NCI-H1436 treated with DMSO at 0.1 percent for 48 hours (cell line): ENCODE results near the gene DNAI7.

Experiments used
- DNase-seq: peaks from one replicate; lab custom pipeline; 2025; lab: John Stamatoyannopoulos, UW

DNAI7 gene

DNA sequence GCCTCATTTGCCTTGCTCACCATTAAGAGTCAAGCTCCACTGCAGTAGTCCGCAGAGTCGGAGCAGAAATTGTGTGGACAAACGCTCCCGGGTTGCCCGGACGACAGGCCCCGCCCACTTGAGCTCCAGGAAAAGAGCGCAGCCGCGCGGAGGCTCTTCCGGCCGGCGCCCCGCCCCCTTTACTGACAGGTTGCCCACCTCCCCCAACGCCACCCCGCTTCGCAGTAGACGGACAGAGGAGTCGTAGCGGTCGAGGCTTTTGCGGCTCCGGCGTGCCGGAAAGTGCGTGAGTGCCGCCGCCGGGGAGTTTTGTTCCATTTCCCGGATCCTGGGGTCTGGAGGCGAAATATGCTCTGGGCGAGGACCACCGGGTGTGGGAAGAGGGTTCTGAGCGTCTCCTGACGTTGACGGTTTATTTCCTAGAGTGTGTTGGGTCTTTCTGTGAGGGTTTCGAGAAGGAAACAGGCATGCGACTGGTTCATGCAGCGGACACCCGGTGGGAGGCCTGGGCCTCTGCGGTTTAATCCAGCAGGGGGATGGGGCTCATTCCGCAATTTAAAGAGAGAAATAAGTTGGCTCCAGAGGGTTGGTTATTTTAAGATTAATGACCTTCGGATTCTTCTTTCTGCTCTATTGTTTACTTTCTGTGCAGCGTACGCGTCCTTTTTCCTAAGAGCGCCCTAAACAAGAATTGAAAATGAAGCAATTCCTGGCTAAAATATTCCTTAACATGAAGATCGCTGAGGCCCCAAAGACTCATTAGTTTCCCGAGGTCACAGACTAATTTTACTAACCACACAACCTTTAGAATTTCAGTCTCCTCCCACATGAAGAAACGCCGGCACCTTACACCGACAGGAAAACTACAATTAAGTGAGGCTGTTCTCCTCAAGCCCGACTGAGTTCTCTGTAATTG lies at the start of gene DNAI7, which contains the start of gene ETFRF1:
Gene DNAI7, minus strand, starts transcription at position 105 of the 916 bp plus-strand sequence. Its CDS starts 82 bp downstream, at position 23.
Gene ETFRF1, plus strand, starts transcription at position 182 of the 916 bp plus-strand sequence. CDS start 8,720 bp downstream, outside the sequence.
- DNase-seq, result peak; percentile 79

- DNase-seq, result no peak
Measured at GRCh38 chr12:25243680-25243990, 48.7 kb upstream of the DNAI7 start.

- DNase-seq, result no peak
Measured at GRCh38 chr12:25242981-25243679, 48.2 kb upstream of the DNAI7 start.

DNA sequence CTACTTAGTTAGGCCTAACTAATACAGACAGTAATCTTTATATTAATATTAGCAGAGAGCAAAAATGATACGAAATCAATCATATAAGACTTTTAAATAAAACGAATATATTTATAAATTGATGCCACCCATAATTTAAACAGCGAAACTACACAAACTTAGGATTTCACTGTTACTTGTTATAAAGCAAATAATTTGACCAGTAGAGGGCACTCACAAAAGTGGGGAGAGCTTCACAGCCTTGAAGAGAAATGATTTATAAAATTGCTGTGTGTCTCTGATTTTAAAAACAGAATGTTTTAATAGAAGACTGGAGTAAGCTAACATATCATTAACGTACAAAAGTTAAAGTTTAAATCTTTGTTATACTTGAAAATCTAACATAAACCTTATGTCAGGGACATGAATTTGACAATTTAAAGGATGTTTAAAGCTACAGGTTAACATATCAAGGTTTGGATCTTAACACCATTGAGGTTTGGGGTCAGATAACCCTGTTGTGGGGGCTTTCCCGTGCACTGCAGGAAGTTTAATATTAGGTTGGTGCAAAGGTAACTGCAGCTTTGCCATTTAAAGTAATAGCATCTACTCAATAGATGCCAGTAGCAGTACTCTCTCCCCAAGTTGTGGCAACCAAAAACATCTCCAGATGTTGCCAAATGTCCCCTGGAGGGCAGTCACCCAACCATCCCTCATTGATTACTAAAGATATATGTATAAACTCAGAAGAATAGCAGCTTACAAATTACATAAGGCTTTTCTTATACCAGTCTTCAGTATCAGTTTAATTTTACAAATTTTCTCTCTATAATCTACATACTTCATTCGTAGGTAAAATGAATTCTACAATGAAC lies 46.4 kb upstream of the DNAI7 start:
- no peak for DNase-seq

- DNase-seq, result no peak
Measured at GRCh38 chr12:25236626-25237025, 41.7 kb upstream of the DNAI7 start.

DNA sequence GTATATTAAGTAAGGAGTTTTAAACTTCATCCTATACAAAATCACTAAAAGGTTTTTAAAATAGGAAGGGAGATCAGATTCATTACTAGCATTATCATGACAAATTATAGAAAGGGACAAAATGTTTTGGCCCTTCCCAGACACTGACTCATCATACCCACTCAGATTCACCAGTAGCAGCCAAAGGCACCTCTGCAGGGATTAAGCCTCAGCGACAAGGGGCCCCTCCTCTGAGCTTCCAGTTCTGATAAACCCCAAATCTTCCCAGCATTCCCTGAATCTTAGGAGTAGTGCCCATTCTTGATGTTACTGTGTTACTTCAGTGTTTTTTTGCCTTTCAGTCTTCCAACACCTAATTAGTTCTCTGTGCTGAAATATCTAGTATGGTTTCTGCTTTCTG lies 41.2 kb upstream of the DNAI7 start:
- no peak for DNase-seq

- DNase-seq, result no peak
Measured at GRCh38 chr12:25213338-25213737, 18.4 kb upstream of the DNAI7 start.

- DNase-seq, result no peak
Measured at GRCh38 chr12:25208554-25208953, 13.6 kb upstream of the DNAI7 start.

- DNase-seq, result no peak
Measured at GRCh38 chr12:25207846-25208245, 12.9 kb upstream of the DNAI7 start.

DNA sequence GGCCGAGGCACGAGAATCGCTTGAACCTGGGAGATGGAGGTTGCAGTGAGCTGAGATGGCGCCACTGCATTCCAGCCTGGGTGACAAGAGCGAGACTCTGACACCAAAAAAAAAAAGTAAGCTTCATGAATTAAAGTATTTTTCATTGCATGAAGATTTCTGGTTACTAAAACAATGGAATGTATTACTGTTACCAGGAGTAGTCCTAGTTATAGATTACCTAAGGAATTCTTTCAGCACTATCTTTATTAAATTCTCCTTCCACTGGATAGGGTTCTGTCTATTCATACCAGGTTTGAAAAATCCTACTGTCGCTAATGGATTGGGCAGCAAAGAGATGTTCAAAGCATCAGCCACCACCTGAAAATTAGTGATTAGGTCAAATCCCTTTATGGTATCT lies 12.5 kb upstream of the DNAI7 start:
- no peak for DNase-seq

DNA sequence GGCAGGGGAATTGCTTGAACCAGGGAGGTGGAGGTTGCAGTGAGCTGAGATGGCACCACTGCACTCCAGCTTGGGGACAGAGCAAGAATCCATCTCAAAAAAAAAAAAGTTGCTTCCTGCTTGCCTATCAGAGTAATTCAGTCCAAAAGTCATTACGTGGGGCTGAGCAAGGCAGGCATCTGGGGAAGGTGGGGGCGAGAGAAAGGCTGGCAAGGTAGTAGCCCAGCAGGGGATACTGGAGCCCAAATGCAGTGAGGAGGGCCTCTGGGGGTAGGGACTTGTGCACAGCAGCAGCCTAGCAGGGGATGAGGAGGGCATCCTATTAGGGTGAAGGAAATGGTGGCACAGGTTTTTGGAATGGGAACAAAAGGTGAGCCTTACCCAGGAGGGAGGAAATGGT lies 7.2 kb upstream of the DNAI7 start:
- no peak for DNase-seq

GRCh38 chr12:25200703-25201102 lies 5.7 kb upstream of the DNAI7 start:
- no peak for DNase-seq

- no peak for DNase-seq
Measured at GRCh38 chr12:25197608-25198007, 2.6 kb upstream of the DNAI7 start.

GRCh38 chr12:25194722-25195055 lies 271 bp downstream of the DNAI7 start:
- DNase-seq, result no peak

DNA sequence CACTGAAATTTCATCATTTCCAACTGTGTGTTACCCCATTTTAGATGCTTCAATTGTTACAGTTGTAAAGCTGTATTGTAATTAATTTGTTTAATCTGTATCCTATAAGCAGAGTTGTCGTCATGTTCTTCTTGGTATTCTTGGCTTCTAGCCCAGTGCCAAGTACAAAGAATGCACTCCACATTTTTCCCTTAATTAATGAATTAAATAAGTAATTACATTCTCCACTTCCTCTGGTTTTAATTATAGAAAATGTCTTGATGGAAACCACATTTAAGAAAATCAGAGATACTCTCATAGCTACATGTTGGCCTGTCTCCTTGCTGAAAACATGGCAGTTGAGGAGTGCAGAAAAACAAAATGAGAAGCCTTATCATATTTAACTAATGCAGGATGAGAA lies 746 bp downstream of the DNAI7 start:
- DNase-seq, result no peak

- no peak for DNase-seq
Measured at GRCh38 chr12:25190793-25191192, 4.2 kb downstream of the DNAI7 start.

DNA sequence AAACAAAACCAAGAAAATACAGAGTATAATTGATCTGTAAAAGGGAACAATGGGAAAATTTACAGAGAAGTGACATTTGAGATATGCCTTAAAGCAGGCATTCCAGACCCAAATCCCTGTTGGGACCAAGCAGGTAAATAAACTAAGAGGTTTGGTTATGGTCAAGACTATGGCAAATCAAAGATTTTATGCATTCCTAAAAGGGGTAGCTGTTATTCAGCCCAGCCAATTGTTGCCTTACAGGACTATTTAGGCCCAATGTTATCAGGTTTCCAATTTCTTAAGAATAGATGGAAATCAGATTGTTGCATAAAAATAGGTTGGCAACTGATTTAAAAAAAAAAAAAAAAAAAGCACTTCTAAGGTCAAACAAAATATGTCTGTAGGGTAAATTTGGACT lies 5.3 kb downstream of the DNAI7 start:
- no peak for DNase-seq

DNA sequence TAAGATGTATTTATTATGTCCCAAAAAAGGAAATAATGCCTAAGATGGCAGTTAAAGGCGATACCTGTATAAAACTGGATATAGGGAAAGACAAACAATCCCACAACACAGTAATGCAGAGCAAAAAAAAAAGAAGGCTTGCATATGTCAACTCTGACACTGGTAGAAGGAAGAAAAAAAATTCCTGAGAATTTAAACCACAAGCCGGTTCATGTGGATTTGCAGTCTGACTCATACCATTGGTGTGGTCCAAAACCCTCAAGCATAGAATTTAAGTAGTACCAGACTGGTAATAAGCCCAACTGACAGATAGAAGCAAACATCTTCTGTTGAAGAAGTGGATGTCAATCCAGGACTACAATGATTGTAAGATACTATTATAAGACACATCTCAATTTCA lies 7.2 kb downstream of the DNAI7 start:
- DNase-seq, result no peak

GRCh38 chr12:25186788-25187402 lies 8.1 kb downstream of the DNAI7 start:
- no peak for DNase-seq

- DNase-seq, result no peak
Measured at GRCh38 chr12:25186038-25186787, 8.7 kb downstream of the DNAI7 start.

- DNase-seq, result no peak
Measured at GRCh38 chr12:25184132-25184531, 10.8 kb downstream of the DNAI7 start.
